ENCODE results near the gene MSH3.
"Not testable (repeated sequence)": the region's sequence is repeated elsewhere in the genome, so short reads cannot be mapped to it uniquely, and the experiment has no call there.

Gene MSH3

GRCh38 chr5:80809451-80809850, 155.0 kb downstream of the MSH3 start:
- H3K4me3 ChIP-seq (ENCODE audit: low read depth, low read length), result no peak overlapping the region
- no peak for TF ChIP-seq CTCF (IDR thresholded peaks at IDR 0.05; ENCODE audit: borderline replicate concordance, insufficient read depth, low read depth, low read length)

- no peak overlapping the region for H3K4me3 ChIP-seq (ENCODE audit: low read depth, low read length)
- TF ChIP-seq CTCF (IDR thresholded peaks at IDR 0.05; ENCODE audit: borderline replicate concordance, insufficient read depth, low read depth, low read length), result no peak
Observed at GRCh38 chr5:80810425-80810824, 156.0 kb downstream of the MSH3 start.

GRCh38 chr5:80816590-80816989, 162.1 kb downstream of the MSH3 start:
- H3K4me3 ChIP-seq (ENCODE audit: low read depth, low read length), result no peak overlapping the region
- no peak for TF ChIP-seq CTCF (IDR thresholded peaks at IDR 0.05; ENCODE audit: borderline replicate concordance, insufficient read depth, low read depth, low read length)

GRCh38 chr5:80820685-80821084, 166.2 kb downstream of the MSH3 start:
- H3K4me3 ChIP-seq (ENCODE audit: low read depth, low read length), result no peak overlapping the region
- TF ChIP-seq CTCF (IDR thresholded peaks at IDR 0.05; ENCODE audit: borderline replicate concordance, insufficient read depth, low read depth, low read length), result no peak

GRCh38 chr5:80822640-80823039, 168.2 kb downstream of the MSH3 start:
- TF ChIP-seq CTCF (IDR thresholded peaks at IDR 0.05; ENCODE audit: borderline replicate concordance, insufficient read depth, low read depth, low read length), result no peak
- no peak overlapping the region for H3K4me3 ChIP-seq (ENCODE audit: low read depth, low read length)

- H3K4me3 ChIP-seq (ENCODE audit: low read depth, low read length), result not testable (repeated sequence)
Observed at GRCh38 chr5:80824159-80824558, 169.7 kb downstream of the MSH3 start.

- no peak overlapping the region for H3K4me3 ChIP-seq (ENCODE audit: low read depth, low read length)
- TF ChIP-seq CTCF (IDR thresholded peaks at IDR 0.05; ENCODE audit: borderline replicate concordance, insufficient read depth, low read depth, low read length), result no peak
Observed at GRCh38 chr5:80825786-80826460, 171.5 kb downstream of the MSH3 start.

Measured in GM12875 (cell line).